IMR-90 (cell line): Measurements from ENCODE around the gene ERMARD.

ENCODE experiments used
- CTCF ChIP-seq: conservative IDR thresholded peaks from 2 replicates; pipeline ENCODE4 v1.5.1; 2012; ENCODE audit warnings: mild to moderate bottlenecking, low read depth, low read length, improper control_type of control experiment
- RCOR1 ChIP-seq: IDR thresholded peaks from 2 replicates; pipeline ENCODE4 v1.6.1; 2012; ENCODE audit warnings: mild to moderate bottlenecking, low read length, improper control_type of control experiment; ENCODE audit not compliant: insufficient replicate concordance

- TF ChIP-seq CTCF (no peak), RCOR1 (no peak)
Measured at GRCh38 chr6:169811521-169812256, 60.3 kb downstream of the ERMARD start.
